ENCODE data around the gene TMEM135.

The TMEM135 gene

DNA sequence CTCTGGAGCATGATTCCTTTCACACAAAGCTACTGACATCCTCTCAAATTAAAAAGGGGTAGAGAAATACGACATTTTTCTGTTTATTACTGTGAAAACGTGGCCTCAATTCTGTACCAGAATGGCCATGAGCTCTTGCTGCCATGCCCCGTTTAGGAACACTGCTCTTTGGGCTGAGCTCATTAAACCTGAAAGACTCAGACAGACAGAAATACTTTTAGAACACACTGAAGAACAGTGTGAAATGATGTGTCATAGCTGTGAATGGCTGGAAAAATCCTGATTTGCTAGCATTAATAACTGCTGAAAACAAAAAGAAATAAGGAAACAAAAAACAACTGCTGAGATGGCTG is 32.2 kb upstream of the TMEM135 start:
- Histone ChIP-seq H3K27me3 (ENCODE audit: control insufficient read depth in 1 of 2, insufficient read depth in 1 of 2, low read length in 2 of 2) (no peaks in the 10 kb centered on the region), H3K14ac (ENCODE audit: low read length in 2 of 2) (no peak overlapping the region), H2BK15ac (ENCODE audit: low read depth, poor library complexity, severe bottlenecking) (no peak overlapping the region), H2AFZ (ENCODE audit: low read depth, low read length) (no peak overlapping the region), H3K9me3 (ENCODE audit: control insufficient read depth, low read length) (no peaks in the 10 kb centered on the region), H3K4me2 (ENCODE audit: low read length, poor library complexity, severe bottlenecking) (no peak overlapping the region), H3K23ac (ENCODE audit: low read length in 2 of 2) (no peak overlapping the region), H3K36me3 (ENCODE audit: control insufficient read depth in 1 of 2, insufficient read depth in 2 of 2, low read depth in 1 of 2, low read length in 2 of 2) (no peaks in the 10 kb centered on the region), H3K4ac (ENCODE audit: low read depth in 1 of 2, low read length in 2 of 2) (no peak overlapping the region), H3K4me3 (ENCODE audit: insufficient read depth in 1 of 2, low read depth in 1 of 2, low read length in 2 of 2) (no peak overlapping the region), H2AK5ac (ENCODE audit: low read length, severe bottlenecking) (no peak overlapping the region), H3K27ac (ENCODE audit: low read length, poor library complexity, severe bottlenecking) (no peak overlapping the region), H4K91ac (ENCODE audit: low read length) (no peak overlapping the region), H3K4me1 (ENCODE audit: control insufficient read depth, insufficient read depth, low read depth, low read length) (no peaks in the 10 kb centered on the region), H3K18ac (ENCODE audit: low read depth in 1 of 2, low read length in 2 of 2) (no peak overlapping the region), H2BK12ac (ENCODE audit: low read length in 2 of 2) (no peak overlapping the region), H3K9ac (ENCODE audit: low read length) (no peak overlapping the region), H2BK5ac (ENCODE audit: low read depth, low read length, poor library complexity, severe bottlenecking) (no peak overlapping the region), H2BK120ac (ENCODE audit: low read depth, low read length) (no peak overlapping the region), H4K8ac (ENCODE audit: low read length) (no peak overlapping the region), H3K79me1 (replicated peaks; ENCODE audit: low read length, poor library complexity, severe bottlenecking) (no peaks in the 10 kb centered on the region)
- DNase-seq, result no peak
- whole genome bisulfite sequencing, result 85% methylated on average over 3 of the region's 3 CpGs

DNA sequence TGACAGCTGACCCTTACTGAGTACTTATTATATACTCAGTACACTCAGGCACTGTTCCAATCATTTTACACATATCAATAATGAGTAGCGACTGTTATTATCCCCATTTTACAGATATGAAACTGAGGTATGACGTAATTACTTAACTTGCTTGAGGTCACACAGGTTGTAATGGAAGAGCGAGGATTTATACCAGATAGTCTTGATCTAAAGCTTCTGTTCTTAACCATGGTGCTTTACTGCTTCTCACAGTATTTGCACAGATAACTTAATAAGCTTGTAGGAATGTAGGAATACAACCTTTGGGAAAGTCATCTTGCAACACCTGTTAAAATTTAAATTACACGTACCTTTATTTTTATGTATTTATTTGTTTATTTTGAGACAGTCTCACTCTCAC is 31.7 kb upstream of the TMEM135 start:
- Histone ChIP-seq H2AK5ac (ENCODE audit: low read length, severe bottlenecking) (no peak overlapping the region), H4K91ac (ENCODE audit: low read length) (no peak overlapping the region), H3K4me3 (ENCODE audit: insufficient read depth in 1 of 2, low read depth in 1 of 2, low read length in 2 of 2) (no peak overlapping the region), H3K18ac (ENCODE audit: low read depth in 1 of 2, low read length in 2 of 2) (no peak overlapping the region), H3K79me1 (replicated peaks; ENCODE audit: low read length, poor library complexity, severe bottlenecking) (no peaks in the 10 kb centered on the region), H2BK12ac (ENCODE audit: low read length in 2 of 2) (no peak overlapping the region), H2BK120ac (ENCODE audit: low read depth, low read length) (no peak overlapping the region), H3K36me3 (ENCODE audit: control insufficient read depth in 1 of 2, insufficient read depth in 2 of 2, low read depth in 1 of 2, low read length in 2 of 2) (no peaks in the 10 kb centered on the region), H4K8ac (ENCODE audit: low read length) (no peak overlapping the region), H3K4me2 (ENCODE audit: low read length, poor library complexity, severe bottlenecking) (no peak overlapping the region), H3K27me3 (ENCODE audit: control insufficient read depth in 1 of 2, insufficient read depth in 1 of 2, low read length in 2 of 2) (no peaks in the 10 kb centered on the region), H2AFZ (ENCODE audit: low read depth, low read length) (no peak overlapping the region), H2BK5ac (ENCODE audit: low read depth, low read length, poor library complexity, severe bottlenecking) (no peak overlapping the region), H2BK15ac (ENCODE audit: low read depth, poor library complexity, severe bottlenecking) (no peak overlapping the region), H3K9me3 (ENCODE audit: control insufficient read depth, low read length) (no peaks in the 10 kb centered on the region), H3K4ac (ENCODE audit: low read depth in 1 of 2, low read length in 2 of 2) (no peak overlapping the region), H3K9ac (ENCODE audit: low read length) (no peak overlapping the region), H3K23ac (ENCODE audit: low read length in 2 of 2) (no peak overlapping the region), H3K14ac (ENCODE audit: low read length in 2 of 2) (no peak overlapping the region), H3K4me1 (ENCODE audit: control insufficient read depth, insufficient read depth, low read depth, low read length) (no peaks in the 10 kb centered on the region), H3K27ac (ENCODE audit: low read length, poor library complexity, severe bottlenecking) (no peak overlapping the region)
- WGBS, result 100% methylated on average over 2 of the region's 4 CpGs
- DNase-seq, result no peak

DNA sequence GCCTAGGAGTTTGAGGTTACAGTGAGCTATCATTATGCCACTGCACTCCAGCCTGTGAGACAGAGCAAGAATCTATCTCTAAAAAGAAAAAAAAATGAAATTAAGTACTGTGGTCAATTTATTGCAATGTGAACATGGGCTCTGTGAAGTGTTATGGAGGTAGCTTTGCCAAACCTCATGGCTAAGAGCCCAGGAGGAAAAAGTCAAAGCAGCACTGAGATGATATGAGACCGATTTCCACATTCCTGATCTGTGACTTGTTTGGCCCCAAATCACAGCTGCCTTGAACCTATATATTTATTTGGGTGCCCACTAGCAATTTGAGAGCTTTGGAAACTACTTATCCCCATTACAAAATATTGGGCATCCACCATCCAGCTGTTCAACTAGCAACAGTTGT is 29.8 kb upstream of the TMEM135 start:
- no peaks in the 10 kb centered on the region for H3K4me1 ChIP-seq (ENCODE audit: control insufficient read depth, insufficient read depth, low read depth, low read length)
- no peak overlapping the region for H3K27ac ChIP-seq (ENCODE audit: low read length, poor library complexity, severe bottlenecking)
- H4K8ac ChIP-seq (ENCODE audit: low read length), result no peak overlapping the region
- H2BK15ac ChIP-seq (ENCODE audit: low read depth, poor library complexity, severe bottlenecking), result no peak overlapping the region
- no peak overlapping the region for H3K4me2 ChIP-seq (ENCODE audit: low read length, poor library complexity, severe bottlenecking)
- no peak for DNase-seq
- H3K36me3 ChIP-seq (ENCODE audit: control insufficient read depth in 1 of 2, insufficient read depth in 2 of 2, low read depth in 1 of 2, low read length in 2 of 2), result no peaks in the 10 kb centered on the region
- no peak overlapping the region for H2BK12ac ChIP-seq (ENCODE audit: low read length in 2 of 2)
- H3K9ac ChIP-seq (ENCODE audit: low read length), result no peak overlapping the region
- H3K4me3 ChIP-seq (ENCODE audit: insufficient read depth in 1 of 2, low read depth in 1 of 2, low read length in 2 of 2), result no peak overlapping the region
- 88% methylated on average over 1 of the region's 1 CpG for WGBS
- H3K23ac ChIP-seq (ENCODE audit: low read length in 2 of 2), result no peak overlapping the region
- H2AFZ ChIP-seq (ENCODE audit: low read depth, low read length), result no peak overlapping the region
- no peak overlapping the region for H3K18ac ChIP-seq (ENCODE audit: low read depth in 1 of 2, low read length in 2 of 2)
- H2BK120ac ChIP-seq (ENCODE audit: low read depth, low read length), result no peak overlapping the region
- H3K9me3 ChIP-seq (ENCODE audit: control insufficient read depth, low read length), result no peaks in the 10 kb centered on the region
- H2BK5ac ChIP-seq (ENCODE audit: low read depth, low read length, poor library complexity, severe bottlenecking), result no peak overlapping the region
- no peak overlapping the region for H3K4ac ChIP-seq (ENCODE audit: low read depth in 1 of 2, low read length in 2 of 2)
- H2AK5ac ChIP-seq (ENCODE audit: low read length, severe bottlenecking), result no peak overlapping the region
- H3K79me1 ChIP-seq (replicated peaks; ENCODE audit: low read length, poor library complexity, severe bottlenecking), result no peaks in the 10 kb centered on the region
- H4K91ac ChIP-seq (ENCODE audit: low read length), result no peak overlapping the region
- H3K27me3 ChIP-seq (ENCODE audit: control insufficient read depth in 1 of 2, insufficient read depth in 1 of 2, low read length in 2 of 2), result no peaks in the 10 kb centered on the region
- H3K14ac ChIP-seq (ENCODE audit: low read length in 2 of 2), result no peak overlapping the region

DNA sequence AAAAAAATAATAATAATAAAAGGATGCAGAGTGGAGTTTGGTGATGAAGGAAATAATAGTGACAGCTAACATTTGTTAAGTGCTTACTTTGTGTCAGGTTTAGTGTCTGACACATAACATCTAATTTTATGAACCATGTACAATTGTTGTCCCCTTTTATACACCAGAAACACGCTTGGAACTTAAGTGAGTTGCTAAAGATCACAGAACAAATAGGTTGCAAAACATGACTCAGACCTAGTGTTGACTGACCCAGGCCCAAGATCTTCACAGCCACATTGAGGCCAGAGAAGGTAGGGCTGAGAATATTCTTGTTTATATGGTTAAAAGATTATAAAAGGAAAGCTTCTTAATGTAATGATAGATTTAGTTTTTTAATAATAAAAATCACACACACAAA is 25.6 kb upstream of the TMEM135 start:
- 100% methylated on average over 1 of the region's 1 CpG for WGBS

More for the DNA sequence above, 25.6 kb upstream of the TMEM135 start:
- Histone ChIP-seq H2BK120ac (ENCODE audit: low read depth, low read length) (no peak overlapping the region), H3K23ac (ENCODE audit: low read length in 2 of 2) (no peak overlapping the region), H2BK15ac (ENCODE audit: low read depth, poor library complexity, severe bottlenecking) (no peak overlapping the region), H3K27me3 (ENCODE audit: control insufficient read depth in 1 of 2, insufficient read depth in 1 of 2, low read length in 2 of 2) (no peaks in the 10 kb centered on the region), H2AK5ac (ENCODE audit: low read length, severe bottlenecking) (no peak overlapping the region), H3K18ac (ENCODE audit: low read depth in 1 of 2, low read length in 2 of 2) (no peak overlapping the region), H3K4me3 (ENCODE audit: insufficient read depth in 1 of 2, low read depth in 1 of 2, low read length in 2 of 2) (no peak overlapping the region), H3K9ac (ENCODE audit: low read length) (no peak overlapping the region), H2BK12ac (ENCODE audit: low read length in 2 of 2) (no peak overlapping the region), H3K36me3 (ENCODE audit: control insufficient read depth in 1 of 2, insufficient read depth in 2 of 2, low read depth in 1 of 2, low read length in 2 of 2) (no peaks in the 10 kb centered on the region), H2BK5ac (ENCODE audit: low read depth, low read length, poor library complexity, severe bottlenecking) (no peak overlapping the region), H3K4me1 (ENCODE audit: control insufficient read depth, insufficient read depth, low read depth, low read length) (no peaks in the 10 kb centered on the region), H3K79me1 (replicated peaks; ENCODE audit: low read length, poor library complexity, severe bottlenecking) (no peaks in the 10 kb centered on the region), H2AFZ (ENCODE audit: low read depth, low read length) (no peak overlapping the region), H3K14ac (ENCODE audit: low read length in 2 of 2) (no peak overlapping the region), H4K8ac (ENCODE audit: low read length) (no peak overlapping the region), H3K9me3 (ENCODE audit: control insufficient read depth, low read length) (no peaks in the 10 kb centered on the region), H3K4ac (ENCODE audit: low read depth in 1 of 2, low read length in 2 of 2) (no peak overlapping the region), H4K91ac (ENCODE audit: low read length) (no peak overlapping the region), H3K4me2 (ENCODE audit: low read length, poor library complexity, severe bottlenecking) (no peak overlapping the region), H3K27ac (ENCODE audit: low read length, poor library complexity, severe bottlenecking) (no peak overlapping the region)
- DNase-seq, result no peak

Data from mesenchymal stem cell (in vitro differentiated cells and primary cell).